ENCODE data around the gene VAT1L. TPM values are rescaled to one million over a fixed set of nuclear protein-coding genes. Genes with fewer than 3 reads are reported as not detected.

Gene VAT1L
- total RNA-seq, 1 experiment from 2014 or later: 19.1 TPM

DNA sequence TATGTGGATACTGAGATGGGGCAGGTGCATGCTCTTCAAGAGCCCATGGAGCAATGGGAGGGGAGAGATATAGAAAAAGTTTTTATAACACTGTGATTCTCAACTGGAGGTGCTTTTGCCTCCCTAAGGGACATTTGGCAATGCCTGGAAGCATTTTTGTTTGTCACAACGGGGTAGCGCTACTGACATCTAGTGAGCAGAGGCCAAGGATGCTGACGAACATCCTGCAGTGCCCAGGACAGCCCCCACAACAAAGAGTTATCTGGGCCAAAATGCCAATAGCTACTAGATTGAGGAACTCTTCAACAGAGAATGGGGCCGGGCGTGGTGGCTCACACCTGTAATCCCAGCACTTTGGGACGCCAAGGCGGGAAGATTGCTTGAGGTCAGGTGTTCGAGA is 166.8 kb downstream of the VAT1L start:
- H3K36me3 Mint-ChIP-seq: peaks cover 9% of the 10 kb centered on the region
- peaks cover 36% of the 10 kb centered on the region for H3K4me1 Mint-ChIP-seq
- ATAC-seq (peak; percentile 61), DNase-seq (ENCODE audit: low spot score) (peak; percentile 24)
- CTCF ChIA-PET: interaction anchor here (0.6 to 1.3 kb wide), 7 partner anchors 12 to 173 kb away, joined by 3 to 5 read pairs (median 4); no protein-coding TSS in a partner anchor
- peaks cover 29% of the 10 kb centered on the region for H3K27me3 Mint-ChIP-seq (ENCODE audit: low read depth)
- TF ChIP-seq KAT7 (CRISPR knock-in tag; IDR thresholded peaks at IDR 0.05; ENCODE audit: borderline replicate concordance) (no peak), SP1 (CRISPR knock-in tag; conservative IDR thresholded peaks at IDR 0.05) (no peak)
- TF ChIP-seq, protein P1, sequence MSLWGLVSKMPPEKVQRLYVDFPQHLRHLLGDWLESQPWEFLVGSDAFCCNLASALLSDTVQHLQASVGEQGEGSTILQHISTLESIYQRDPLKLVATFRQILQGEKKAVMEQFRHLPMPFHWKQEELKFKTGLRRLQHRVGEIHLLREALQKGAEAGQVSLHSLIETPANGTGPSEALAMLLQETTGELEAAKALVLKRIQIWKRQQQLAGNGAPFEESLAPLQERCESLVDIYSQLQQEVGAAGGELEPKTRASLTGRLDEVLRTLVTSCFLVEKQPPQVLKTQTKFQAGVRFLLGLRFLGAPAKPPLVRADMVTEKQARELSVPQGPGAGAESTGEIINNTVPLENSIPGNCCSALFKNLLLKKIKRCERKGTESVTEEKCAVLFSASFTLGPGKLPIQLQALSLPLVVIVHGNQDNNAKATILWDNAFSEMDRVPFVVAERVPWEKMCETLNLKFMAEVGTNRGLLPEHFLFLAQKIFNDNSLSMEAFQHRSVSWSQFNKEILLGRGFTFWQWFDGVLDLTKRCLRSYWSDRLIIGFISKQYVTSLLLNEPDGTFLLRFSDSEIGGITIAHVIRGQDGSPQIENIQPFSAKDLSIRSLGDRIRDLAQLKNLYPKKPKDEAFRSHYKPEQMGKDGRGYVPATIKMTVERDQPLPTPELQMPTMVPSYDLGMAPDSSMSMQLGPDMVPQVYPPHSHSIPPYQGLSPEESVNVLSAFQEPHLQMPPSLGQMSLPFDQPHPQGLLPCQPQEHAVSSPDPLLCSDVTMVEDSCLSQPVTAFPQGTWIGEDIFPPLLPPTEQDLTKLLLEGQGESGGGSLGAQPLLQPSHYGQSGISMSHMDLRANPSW (CRISPR knock-in tag; conservative IDR thresholded peaks at IDR 0.05; ENCODE audit: low read depth): no peak
- TF ChIP-seq, protein P2, sequence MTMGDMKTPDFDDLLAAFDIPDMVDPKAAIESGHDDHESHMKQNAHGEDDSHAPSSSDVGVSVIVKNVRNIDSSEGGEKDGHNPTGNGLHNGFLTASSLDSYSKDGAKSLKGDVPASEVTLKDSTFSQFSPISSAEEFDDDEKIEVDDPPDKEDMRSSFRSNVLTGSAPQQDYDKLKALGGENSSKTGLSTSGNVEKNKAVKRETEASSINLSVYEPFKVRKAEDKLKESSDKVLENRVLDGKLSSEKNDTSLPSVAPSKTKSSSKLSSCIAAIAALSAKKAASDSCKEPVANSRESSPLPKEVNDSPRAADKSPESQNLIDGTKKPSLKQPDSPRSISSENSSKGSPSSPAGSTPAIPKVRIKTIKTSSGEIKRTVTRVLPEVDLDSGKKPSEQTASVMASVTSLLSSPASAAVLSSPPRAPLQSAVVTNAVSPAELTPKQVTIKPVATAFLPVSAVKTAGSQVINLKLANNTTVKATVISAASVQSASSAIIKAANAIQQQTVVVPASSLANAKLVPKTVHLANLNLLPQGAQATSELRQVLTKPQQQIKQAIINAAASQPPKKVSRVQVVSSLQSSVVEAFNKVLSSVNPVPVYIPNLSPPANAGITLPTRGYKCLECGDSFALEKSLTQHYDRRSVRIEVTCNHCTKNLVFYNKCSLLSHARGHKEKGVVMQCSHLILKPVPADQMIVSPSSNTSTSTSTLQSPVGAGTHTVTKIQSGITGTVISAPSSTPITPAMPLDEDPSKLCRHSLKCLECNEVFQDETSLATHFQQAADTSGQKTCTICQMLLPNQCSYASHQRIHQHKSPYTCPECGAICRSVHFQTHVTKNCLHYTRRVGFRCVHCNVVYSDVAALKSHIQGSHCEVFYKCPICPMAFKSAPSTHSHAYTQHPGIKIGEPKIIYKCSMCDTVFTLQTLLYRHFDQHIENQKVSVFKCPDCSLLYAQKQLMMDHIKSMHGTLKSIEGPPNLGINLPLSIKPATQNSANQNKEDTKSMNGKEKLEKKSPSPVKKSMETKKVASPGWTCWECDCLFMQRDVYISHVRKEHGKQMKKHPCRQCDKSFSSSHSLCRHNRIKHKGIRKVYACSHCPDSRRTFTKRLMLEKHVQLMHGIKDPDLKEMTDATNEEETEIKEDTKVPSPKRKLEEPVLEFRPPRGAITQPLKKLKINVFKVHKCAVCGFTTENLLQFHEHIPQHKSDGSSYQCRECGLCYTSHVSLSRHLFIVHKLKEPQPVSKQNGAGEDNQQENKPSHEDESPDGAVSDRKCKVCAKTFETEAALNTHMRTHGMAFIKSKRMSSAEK (CRISPR knock-in tag; IDR thresholded peaks at IDR 0.05; ENCODE audit: borderline replicate concordance): no peak
- H3K4me3 Mint-ChIP-seq: no peak overlapping the region
- POLR2A ChIA-PET: no interaction called here
- no peak overlapping the region for H3K27ac Mint-ChIP-seq
- peaks cover 11% of the 10 kb centered on the region for H3K9me3 Mint-ChIP-seq

DNA sequence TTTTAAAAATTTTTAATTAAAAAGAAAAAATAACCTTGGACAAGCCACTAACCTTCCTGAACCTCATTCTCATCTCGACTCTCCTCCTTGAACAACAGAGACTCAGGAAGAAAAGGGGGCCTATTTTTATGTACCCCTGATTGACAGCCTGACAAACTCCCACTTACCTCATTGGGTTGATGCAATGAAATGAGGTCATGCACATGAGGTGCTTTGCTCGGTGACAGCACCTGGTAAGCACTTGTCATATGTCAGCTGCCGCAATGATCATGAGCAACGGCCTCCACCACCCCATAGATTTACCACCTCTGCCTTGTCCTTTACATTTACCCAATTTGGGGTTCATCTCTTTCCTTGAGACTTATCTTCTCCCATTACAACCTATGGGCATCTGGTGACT is 167.9 kb downstream of the VAT1L start:
- H3K36me3 Mint-ChIP-seq: peaks cover 16% of the 10 kb centered on the region
- TF ChIP-seq ZNF671 (CRISPR knock-in tag; IDR thresholded peaks at IDR 0.05) (no peak), IRF2 (CRISPR knock-in tag; IDR thresholded peaks at IDR 0.05; ENCODE audit: borderline replicate concordance, low read depth) (no peak), SOX15 (CRISPR knock-in tag; IDR thresholded peaks at IDR 0.05) (no peak), ZNF121 (CRISPR knock-in tag; IDR thresholded peaks at IDR 0.05) (no peak), ZNF232 (CRISPR knock-in tag; IDR thresholded peaks at IDR 0.05) (no peak), RELA (CRISPR knock-in tag; IDR thresholded peaks at IDR 0.05; ENCODE audit: borderline replicate concordance) (no peak), ZNF416 (CRISPR knock-in tag; IDR thresholded peaks at IDR 0.05) (no peak), NR3C1 (CRISPR knock-in tag; conservative IDR thresholded peaks at IDR 0.05; ENCODE audit: low read depth) (no peak), CREB1 (CRISPR knock-in tag; IDR thresholded peaks at IDR 0.05) (no peak), ESRRA (CRISPR knock-in tag; IDR thresholded peaks at IDR 0.05; ENCODE audit: borderline replicate concordance) (no peak)
- TF ChIP-seq, protein P3, sequence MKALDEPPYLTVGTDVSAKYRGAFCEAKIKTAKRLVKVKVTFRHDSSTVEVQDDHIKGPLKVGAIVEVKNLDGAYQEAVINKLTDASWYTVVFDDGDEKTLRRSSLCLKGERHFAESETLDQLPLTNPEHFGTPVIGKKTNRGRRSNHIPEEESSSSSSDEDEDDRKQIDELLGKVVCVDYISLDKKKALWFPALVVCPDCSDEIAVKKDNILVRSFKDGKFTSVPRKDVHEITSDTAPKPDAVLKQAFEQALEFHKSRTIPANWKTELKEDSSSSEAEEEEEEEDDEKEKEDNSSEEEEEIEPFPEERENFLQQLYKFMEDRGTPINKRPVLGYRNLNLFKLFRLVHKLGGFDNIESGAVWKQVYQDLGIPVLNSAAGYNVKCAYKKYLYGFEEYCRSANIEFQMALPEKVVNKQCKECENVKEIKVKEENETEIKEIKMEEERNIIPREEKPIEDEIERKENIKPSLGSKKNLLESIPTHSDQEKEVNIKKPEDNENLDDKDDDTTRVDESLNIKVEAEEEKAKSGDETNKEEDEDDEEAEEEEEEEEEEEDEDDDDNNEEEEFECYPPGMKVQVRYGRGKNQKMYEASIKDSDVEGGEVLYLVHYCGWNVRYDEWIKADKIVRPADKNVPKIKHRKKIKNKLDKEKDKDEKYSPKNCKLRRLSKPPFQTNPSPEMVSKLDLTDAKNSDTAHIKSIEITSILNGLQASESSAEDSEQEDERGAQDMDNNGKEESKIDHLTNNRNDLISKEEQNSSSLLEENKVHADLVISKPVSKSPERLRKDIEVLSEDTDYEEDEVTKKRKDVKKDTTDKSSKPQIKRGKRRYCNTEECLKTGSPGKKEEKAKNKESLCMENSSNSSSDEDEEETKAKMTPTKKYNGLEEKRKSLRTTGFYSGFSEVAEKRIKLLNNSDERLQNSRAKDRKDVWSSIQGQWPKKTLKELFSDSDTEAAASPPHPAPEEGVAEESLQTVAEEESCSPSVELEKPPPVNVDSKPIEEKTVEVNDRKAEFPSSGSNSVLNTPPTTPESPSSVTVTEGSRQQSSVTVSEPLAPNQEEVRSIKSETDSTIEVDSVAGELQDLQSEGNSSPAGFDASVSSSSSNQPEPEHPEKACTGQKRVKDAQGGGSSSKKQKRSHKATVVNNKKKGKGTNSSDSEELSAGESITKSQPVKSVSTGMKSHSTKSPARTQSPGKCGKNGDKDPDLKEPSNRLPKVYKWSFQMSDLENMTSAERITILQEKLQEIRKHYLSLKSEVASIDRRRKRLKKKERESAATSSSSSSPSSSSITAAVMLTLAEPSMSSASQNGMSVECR (CRISPR knock-in tag; IDR thresholded peaks at IDR 0.05; ENCODE audit: borderline replicate concordance): no peak
- TF ChIP-seq, protein P4, sequence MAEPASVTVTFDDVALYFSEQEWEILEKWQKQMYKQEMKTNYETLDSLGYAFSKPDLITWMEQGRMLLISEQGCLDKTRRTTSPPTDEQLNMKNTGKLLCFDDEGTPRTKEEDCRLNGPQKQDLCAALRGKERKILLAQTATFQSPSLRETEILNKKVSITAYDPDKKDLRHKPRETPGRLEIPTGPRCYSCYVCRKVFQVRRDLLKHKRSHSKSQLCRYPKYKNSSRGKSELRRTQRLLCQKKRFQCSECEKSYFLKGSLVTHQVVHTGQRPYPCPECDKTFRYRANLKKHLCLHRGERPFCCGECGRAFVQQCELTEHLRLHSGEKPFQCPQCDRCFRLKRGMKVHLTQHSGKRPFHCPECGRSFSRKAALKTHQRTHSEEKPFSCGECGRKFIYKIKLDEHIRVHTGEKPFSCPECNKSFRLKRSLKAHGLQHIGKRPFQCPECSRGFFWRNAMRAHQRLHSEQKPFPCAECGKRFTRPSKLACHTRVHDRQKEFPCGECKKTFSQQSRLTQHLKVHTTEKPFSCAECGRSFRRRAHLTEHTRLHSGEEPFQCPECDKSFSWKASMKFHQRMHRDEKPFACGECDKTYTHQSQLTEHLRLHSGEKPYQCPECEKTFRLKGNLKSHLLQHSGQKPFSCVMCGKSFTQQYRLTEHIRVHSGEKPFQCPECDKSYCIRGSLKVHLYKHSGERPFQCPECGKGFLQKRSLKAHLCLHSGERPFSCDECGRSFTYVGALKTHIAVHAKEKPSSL (CRISPR knock-in tag; conservative IDR thresholded peaks at IDR 0.05): no peak
- TF ChIP-seq, protein P5, sequence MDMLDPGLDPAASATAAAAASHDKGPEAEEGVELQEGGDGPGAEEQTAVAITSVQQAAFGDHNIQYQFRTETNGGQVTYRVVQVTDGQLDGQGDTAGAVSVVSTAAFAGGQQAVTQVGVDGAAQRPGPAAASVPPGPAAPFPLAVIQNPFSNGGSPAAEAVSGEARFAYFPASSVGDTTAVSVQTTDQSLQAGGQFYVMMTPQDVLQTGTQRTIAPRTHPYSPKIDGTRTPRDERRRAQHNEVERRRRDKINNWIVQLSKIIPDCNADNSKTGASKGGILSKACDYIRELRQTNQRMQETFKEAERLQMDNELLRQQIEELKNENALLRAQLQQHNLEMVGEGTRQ (CRISPR knock-in tag; IDR thresholded peaks at IDR 0.05): no peak
- TF ChIP-seq, protein P6, sequence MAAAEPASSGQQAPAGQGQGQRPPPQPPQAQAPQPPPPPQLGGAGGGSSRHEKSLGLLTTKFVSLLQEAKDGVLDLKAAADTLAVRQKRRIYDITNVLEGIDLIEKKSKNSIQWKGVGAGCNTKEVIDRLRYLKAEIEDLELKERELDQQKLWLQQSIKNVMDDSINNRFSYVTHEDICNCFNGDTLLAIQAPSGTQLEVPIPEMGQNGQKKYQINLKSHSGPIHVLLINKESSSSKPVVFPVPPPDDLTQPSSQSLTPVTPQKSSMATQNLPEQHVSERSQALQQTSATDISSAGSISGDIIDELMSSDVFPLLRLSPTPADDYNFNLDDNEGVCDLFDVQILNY (CRISPR knock-in tag; IDR thresholded peaks at IDR 0.05): no peak
- TF ChIP-seq, protein P7, sequence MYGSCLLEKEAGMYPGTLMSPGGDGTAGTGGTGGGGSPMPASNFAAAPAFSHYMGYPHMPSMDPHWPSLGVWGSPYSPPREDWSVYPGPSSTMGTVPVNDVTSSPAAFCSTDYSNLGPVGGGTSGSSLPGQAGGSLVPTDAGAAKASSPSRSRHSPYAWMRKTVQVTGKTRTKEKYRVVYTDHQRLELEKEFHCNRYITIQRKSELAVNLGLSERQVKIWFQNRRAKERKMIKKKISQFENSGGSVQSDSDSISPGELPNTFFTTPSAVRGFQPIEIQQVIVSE (CRISPR knock-in tag; IDR thresholded peaks at IDR 0.05; ENCODE audit: borderline replicate concordance): no peak
- peaks cover 36% of the 10 kb centered on the region for H3K27me3 Mint-ChIP-seq (ENCODE audit: low read depth)
- DNase-seq (ENCODE audit: low spot score) (no peak), ATAC-seq (no peak)
- ChIA-PET POLR2A (no interaction called here), CTCF (no interaction called here)
- H3K9me3 Mint-ChIP-seq: peaks cover 16% of the 10 kb centered on the region
- H3K4me3 Mint-ChIP-seq: no peak overlapping the region
- H3K27ac Mint-ChIP-seq: no peak overlapping the region
- peaks cover 34% of the 10 kb centered on the region for H3K4me1 Mint-ChIP-seq
